K562 (cell line): ENCODE measurements around the gene SLC1A4. TPM values are rescaled to one million over a fixed set of nuclear protein-coding genes. Genes with fewer than 3 reads are reported as not detected.

ENCODE experiments used
- ATAC-seq: fragments of 200-7000 bp; cut with Tn5 transposase; 3 replicates; pipeline ENCODE4 v1.9.1; 2020; ENCODE audit warnings: moderate library complexity
- BruUV-seq: library from RNA; stranded (reverse); fragments of 400-500 nt; replicated peaks from 2 replicates; lab custom pipeline; 2021; lab: Mats Ljungman, UMichigan
- CTCF ChIA-PET: fragments of 300-600 bp; formaldehyde crosslinking; extraction: SDS; loops from one replicate; lab custom pipeline; 2021; ENCODE audit warnings: low intra/inter-chr PET ratio; lab: Yijun Ruan, JAX
- POLR2A ChIA-PET: fragments of 300-600, 350-650 bp; sonication (Branson Sonifier 250); formaldehyde crosslinking; extraction: SDS; loops from one replicate; lab custom pipeline; 2021; ENCODE audit warnings: antibody characterized with exemption, inconsistent platforms; lab: Yijun Ruan, JAX
- DNase-seq, 4 experiments: peaks; one replicate each; pipeline versions ENCODE4 v3.0.0 to v3.0.0-alpha.2; 2011 to 2018; ENCODE audit warnings: low spot score in 3 of 4, mixed read lengths in 3 of 4; ENCODE audit errors: extremely low read depth in 1 of 4
- FAIRE-seq: peaks from 2 replicates; lab custom pipeline; 2011; peaks lifted over from hg19 to GRCh38; lab: Jason Lieb, UNC
- H2AFZ ChIP-seq: 2 replicates; pipeline ENCODE4 v1.6.0; 2011; ENCODE audit warnings: low read depth, low read length, control low read depth, inconsistent platforms
- H3K27ac ChIP-seq: fragments of 200-600 bp; 3 replicates; pipeline ENCODE4 v1.8.0; 2011; ENCODE audit warnings: low read depth, mild to moderate bottlenecking, control low read depth, inconsistent platforms, low read length, moderate library complexity, mixed read lengths; ENCODE audit errors: extremely low read depth
- H3K27me3 ChIP-seq, 2 experiments: fragments of 300-600 bp in 1 of 2; 2 replicates in 1 of 2; 3 replicates in 1 of 2; pipeline versions ENCODE4 v1.6.0 to v1.8.0; 2011; ENCODE audit warnings: inconsistent platforms in 2 of 2, low read length in 2 of 2, mild to moderate bottlenecking in 1 of 2, mixed read lengths in 1 of 2, moderate library complexity in 1 of 2; ENCODE audit not compliant: control insufficient read depth in 2 of 2, insufficient read depth in 2 of 2
- H3K36me3 ChIP-seq: fragments of 300-600 bp; 3 replicates; pipeline ENCODE4 v1.8.0; 2011; ENCODE audit warnings: mild to moderate bottlenecking, low read length, inconsistent platforms; ENCODE audit not compliant: control insufficient read depth, insufficient read depth
- H3K4me1 ChIP-seq, 2 experiments: fragments of 200-600 bp in 1 of 2; replicated peaks in 1 of 2; 2 replicates in 1 of 2; 3 replicates in 1 of 2; pipeline versions ENCODE4 v1.5.1 to v1.8.0; 2011; ENCODE audit warnings: inconsistent platforms in 2 of 2, low read length in 2 of 2, mild to moderate bottlenecking in 1 of 2, mixed read lengths in 1 of 2, moderate library complexity in 1 of 2; ENCODE audit not compliant: control insufficient read depth in 2 of 2, insufficient read depth in 2 of 2
- H3K4me2 ChIP-seq: 2 replicates; pipeline ENCODE4 v1.6.1; 2011; ENCODE audit warnings: low read length, control low read depth, inconsistent platforms, mixed read lengths; ENCODE audit not compliant: insufficient read depth
- H3K4me3 ChIP-seq: fragments of 200-600 bp; sonication (generic), shearing (Covaris generic); 2 replicates; pipeline ENCODE4 v1.5.1; 2016; ENCODE audit warnings: control low read depth, inconsistent platforms
- H3K79me2 ChIP-seq: fragments of 200-600 bp; 3 replicates; pipeline ENCODE4 v1.8.0; 2011; ENCODE audit warnings: low read length, inconsistent platforms; ENCODE audit not compliant: control insufficient read depth, insufficient read depth
- H3K9ac ChIP-seq, 2 experiments: 2 replicates each; pipeline versions ENCODE4 v1.6.0 to v1.6.1; 2011; ENCODE audit warnings: low read depth in 2 of 2, low read length in 2 of 2, control low read depth in 1 of 2, inconsistent platforms in 1 of 2, mild to moderate bottlenecking in 1 of 2, mixed read lengths in 1 of 2; ENCODE audit not compliant: insufficient read depth in 1 of 2
- H3K9me1 ChIP-seq: one replicate; pipeline ENCODE4 v1.6.0; 2011; ENCODE audit warnings: inconsistent platforms, mild to moderate bottlenecking, low read length, moderate library complexity; ENCODE audit not compliant: control insufficient read depth, insufficient read depth
- H3K9me3 ChIP-seq: replicated peaks from 2 replicates; pipeline ENCODE4 v1.5.1; 2011; ENCODE audit warnings: low read depth, low read length, inconsistent platforms; ENCODE audit not compliant: control insufficient read depth, insufficient read depth
- H4K20me1 ChIP-seq: replicated peaks from 2 replicates; pipeline ENCODE4 v1.6.1; 2011; ENCODE audit warnings: low read length, inconsistent platforms, mixed read lengths; ENCODE audit not compliant: control insufficient read depth, insufficient read depth
- CBFB ChIP-seq: sonication (generic); formaldehyde crosslinking; IDR thresholded peaks from 2 replicates; pipeline ENCODE4 v1.4.0; 2020; ENCODE audit warnings: mild to moderate bottlenecking, missing genetic modification reagents
- FOXA3 ChIP-seq, 2 experiments: fragments of 450-650 bp in 1 of 2; sonication (generic) in 1 of 2; formaldehyde crosslinking; IDR thresholded peaks in 1 of 2; conservative IDR thresholded peaks in 1 of 2; 2 replicates each; pipeline versions ENCODE4 v1.4.0 to v1.8.0; 2020 to 2022; ENCODE audit warnings: mild to moderate bottlenecking in 2 of 2, missing genetic modification reagents in 1 of 2
- FOXJ2 ChIP-seq: fragments of 200-800 bp; sonication (Bioruptor generic); IDR thresholded peaks from 2 replicates; pipeline ENCODE4 v1.6.1; 2016; ENCODE audit warnings: missing genetic modification characterization, missing compliant biosample characterization
- GABPA ChIP-seq: fragments of 200-800 bp; sonication (Bioruptor generic); conservative IDR thresholded peaks from 2 replicates; pipeline ENCODE4 v1.6.1; 2016; ENCODE audit warnings: low read depth, missing genetic modification characterization, missing compliant biosample characterization
- GATAD2B ChIP-seq: fragments of 450-650 bp; IDR thresholded peaks from 2 replicates; pipeline ENCODE4 v1.6.1; 2017; ENCODE audit warnings: mild to moderate bottlenecking, borderline replicate concordance
- HDAC1 ChIP-seq, 2 experiments: fragments of 450-650 bp; IDR thresholded peaks; 2 replicates each; pipeline ENCODE4 v1.6.1; 2016 to 2017; ENCODE audit warnings: inconsistent platforms in 1 of 2, mild to moderate bottlenecking in 1 of 2, moderate library complexity in 1 of 2
- HDAC3 ChIP-seq: fragments of 450-650 bp; IDR thresholded peaks from 2 replicates; pipeline ENCODE4 v1.6.1; 2018; ENCODE audit warnings: borderline replicate concordance, mild to moderate bottlenecking, moderate library complexity; ENCODE audit not compliant: partially characterized antibody
- HDAC8 ChIP-seq: fragments of 450-650 bp; IDR thresholded peaks from 2 replicates; pipeline ENCODE4 v1.6.1; 2016; ENCODE audit warnings: mild to moderate bottlenecking, missing genetic modification characterization, moderate library complexity, missing compliant biosample characterization
- IRF1 ChIP-seq: sonication (generic); formaldehyde crosslinking; IDR thresholded peaks from 2 replicates; pipeline ENCODE4 v1.8.0; 2022; ENCODE audit warnings: missing genetic modification reagents, mild to moderate bottlenecking, borderline replicate concordance
- KLF1 ChIP-seq: fragments of 450-650 bp; IDR thresholded peaks from 2 replicates; pipeline ENCODE4 v1.6.1; 2016; ENCODE audit warnings: missing genetic modification characterization, missing compliant biosample characterization
- MLLT1 ChIP-seq, 2 experiments: fragments of 450-650 bp; IDR thresholded peaks; 2 replicates each; pipeline ENCODE4 v1.6.1; 2016
- NR4A1 ChIP-seq, 2 experiments: fragments of 250-450 bp in 1 of 2; fragments of 450-650 bp in 1 of 2; sonication (Bioruptor Pico) in 1 of 2; IDR thresholded peaks; 2 replicates each; pipeline versions ENCODE4 v1.4.0 to v1.6.1; 2016 to 2020; ENCODE audit warnings: mild to moderate bottlenecking in 2 of 2, missing compliant biosample characterization in 1 of 2, missing genetic modification characterization in 1 of 2, moderate library complexity in 1 of 2
- PHF20 ChIP-seq: fragments of 450-650 bp; IDR thresholded peaks from 2 replicates; pipeline ENCODE4 v1.6.1; 2018; ENCODE audit not compliant: partially characterized antibody
- RUNX1 ChIP-seq: sonication (generic); IDR thresholded peaks from 2 replicates; pipeline ENCODE4 v1.6.1; 2016; ENCODE audit warnings: antibody characterized with exemption, low read depth
- SPI1 ChIP-seq: IDR thresholded peaks from 2 replicates; pipeline ENCODE4 v1.6.1; 2011; ENCODE audit warnings: low read depth, low read length, control low read depth, borderline replicate concordance
- TFAP4 ChIP-seq: sonication (generic); formaldehyde crosslinking; IDR thresholded peaks from 2 replicates; pipeline ENCODE4 v1.8.0; 2022; ENCODE audit warnings: missing genetic modification reagents, mild to moderate bottlenecking, moderate library complexity, borderline replicate concordance
- ZNF507 ChIP-seq: conservative IDR thresholded peaks from 2 replicates; pipeline ENCODE4 v1.6.1; 2017; ENCODE audit warnings: missing genetic modification characterization, missing compliant biosample characterization
- WGBS: fragments of 100-300 bp; shearing (Covaris generic); methylation state at CpG from one replicate; pipeline ENCODE4 v1.1.6; 2016; ENCODE audit warnings: low coverage, mixed read lengths; ENCODE audit not compliant: insufficient coverage; ENCODE audit errors: missing lambda C conversion rate; 5-methylcytosine and 5-hydroxymethylcytosine counted together
- in situ Hi-C: fragments of 300-500 bp; cut with MboI; formaldehyde crosslinking; loops from 4 replicates; pipeline ENCODE4 v1.15.0; 2018; ENCODE audit warnings: inconsistent platforms, mixed read lengths
- intact Hi-C: fragments of 100-400 bp; cut with micrococcal nuclease; formaldehyde crosslinking; loops from 2 replicates; pipeline ENCODE4 v1.14.2; 2022
- polyA plus RNA-seq, 8 experiments: library from polyadenylated mRNA; depleted of rRNA in 4 of 8; stranded (reverse) in 5 of 8; unstranded in 3 of 8; fragments of >200 nt; fragmentation: Nextera tagmentation in 2 of 8; fragmentation: Illumina TruSeq in 1 of 8; extraction: Ambion mirVana in 2 of 8; extraction: Trizol in 1 of 8; gene quantifications; 2 replicates each; pipeline versions ENCODE4 v1.2.1 to v1.2.3, GENCODE V29; 2011 to 2014; ENCODE audit warnings: inconsistent platforms in 1 of 8, missing spikeins in 1 of 8
- total RNA-seq, 7 experiments: library from RNA; depleted of rRNA in 6 of 7; stranded (reverse); fragments of >200 nt in 6 of 7; fragmentation: Illumina TruSeq in 2 of 7; extraction: Trizol in 2 of 7; gene quantifications; 2 replicates each; pipeline versions ENCODE4 v1.2.1 to v1.2.3, GENCODE V29; 2011 to 2021; ENCODE audit warnings: low replicate concordance in 1 of 7

SLC1A4 gene
- total and polyA plus RNA-seq, 9 of the 15 experiments (the other 6 are each of a cell fraction or from before 2014, with no cell fraction given): 4.4 to 24.0 (median 10.9) TPM

GRCh38 chr2:65055422-65056214, 66.4 kb downstream of the SLC1A4 start:
- ATAC-seq (peak; percentile 41), DNase-seq (peak in 2 of 4 experiments; percentile 53 to 54), FAIRE-seq (no peak)
- Histone ChIP-seq H3K36me3 (no peaks in the 10 kb centered on the region; the same call in 2 of the 3 replicates), H4K20me1 (peaks cover 6% of the 10 kb centered on the region), H3K9ac (peak overlapping the region; percentile 64 to 94; a peak in 3 of 4 replicates), H3K9me3 (no peaks in the 10 kb centered on the region), H3K27me3 (no peaks in the 10 kb centered on the region), H3K4me1 (peaks cover 12 to 27% of the 10 kb centered on the region in 2 experiments; a peak in 4 of 5 replicates), H3K27ac (peak overlapping the region; percentile 64; the same call in 2 of the 3 replicates), H3K4me2 (peak overlapping the region; percentile 81), H2AFZ (peak overlapping the region; percentile 95), H3K79me2 (peaks cover 21% of the 10 kb centered on the region), H3K9me1 (no peaks in the 10 kb centered on the region), H3K4me3 (peak overlapping the region; percentile 73)
- WGBS: 6% methylated on average over 42 of the region's 42 CpGs
- ChIA-PET POLR2A (interaction anchor here (0.6 to 2.3 kb wide), 19 partner anchors 9 to 568 kb away, joined by 3 to 9 read pairs (median 3); partner anchors contain the start of genes ACTR2 and RAB1A), CTCF (interaction anchor here (0.6 kb wide), 1 partner anchor 200 kb away, joined by 3 read pairs; no protein-coding TSS in a partner anchor)
- BruUV-seq: TSS peak; percentile 55
- in situ Hi-C loops: no loop called here
- intact Hi-C loops: loop anchor here (2.0 kb wide), 2 partner anchors 67 to 173 kb away; partner anchors contain the start of gene SLC1A4
- TF ChIP-seq PHF20 (peak; percentile 12), MLLT1 (IDR thresholded peaks at IDR 0.05) (peak in 1 of 2 experiments; percentile 18; a peak in 1 of 4 replicates), HDAC3 (no peak), HDAC1 (IDR thresholded peaks at IDR 0.05) (peak in 1 of 2 experiments; percentile 75; a peak in 2 of 4 replicates), SPI1 (no peak), IRF1 (CRISPR knock-in tag) (no peak), NR4A1 (CRISPR knock-in tag; IDR thresholded peaks at IDR 0.05) (no peak), NR4A1 (tag; IDR thresholded peaks at IDR 0.05) (0 out of 2 replicates have a peak, but pooled peaks have one; percentile 28), FOXJ2 (tag) (peak; percentile 75), KLF1 (tag) (no peak), ZNF507 (tag) (no peak), GABPA (tag) (no peak), HDAC8 (tag) (no peak), TFAP4 (CRISPR knock-in tag) (peak; percentile 76; the same call in 1 of the 2 replicates), CBFB (0 out of 2 replicates have a peak, but pooled peaks have one; percentile 19), GATAD2B (no peak), FOXA3 (CRISPR knock-in tag; conservative IDR thresholded peaks at IDR 0.05 in 1 of 2, IDR thresholded peaks at IDR 0.05 in 1 of 2) (peak; percentile 35 to 53), RUNX1 (no peak)
